Omental fat pad (tissue), 4 donors: Measurements from ENCODE around the gene AP2M1. TPM values are rescaled to one million over a fixed set of nuclear protein-coding genes. Genes with fewer than 3 reads are reported as not detected.

Experiments used
- ATAC-seq: fragments of 150-250 bp; one replicate; pipeline ENCODE4 v1.9.1; 2016; ENCODE audit warnings: mild to moderate bottlenecking, moderate library complexity; ENCODE audit not compliant: low FRiP score
- DNase-seq: peaks from one replicate; pipeline ENCODE4 v3.0.0-alpha.2; 2019; ENCODE audit warnings: low spot score
- CTCF ChIP-seq, 3 donors: fragments of 450-650 bp; IDR thresholded peaks; one replicate each; pipeline ENCODE4 v1.5.1; 2016 to 2017; ENCODE audit warnings: antibody characterized with exemption in 3 of 3, mild to moderate bottlenecking in 3 of 3, moderate library complexity in 2 of 3
- total RNA-seq, 4 donors: library from RNA; depleted of rRNA; stranded (reverse); fragments of >200 nt; gene quantifications; one replicate each; pipeline ENCODE4 v1.1.0, GENCODE V29; 2016

The AP2M1 gene
- total RNA-seq, 4 donors from 2014 or later = 240 to 284 (median 246) TPM

GRCh38 chr3:184222521-184222920 lies 47.9 kb downstream of the AP2M1 start:
- DNase-seq (no peak), ATAC-seq (no peak)
- TF ChIP-seq CTCF (IDR thresholded peaks at IDR 0.05) = no peak

DNA sequence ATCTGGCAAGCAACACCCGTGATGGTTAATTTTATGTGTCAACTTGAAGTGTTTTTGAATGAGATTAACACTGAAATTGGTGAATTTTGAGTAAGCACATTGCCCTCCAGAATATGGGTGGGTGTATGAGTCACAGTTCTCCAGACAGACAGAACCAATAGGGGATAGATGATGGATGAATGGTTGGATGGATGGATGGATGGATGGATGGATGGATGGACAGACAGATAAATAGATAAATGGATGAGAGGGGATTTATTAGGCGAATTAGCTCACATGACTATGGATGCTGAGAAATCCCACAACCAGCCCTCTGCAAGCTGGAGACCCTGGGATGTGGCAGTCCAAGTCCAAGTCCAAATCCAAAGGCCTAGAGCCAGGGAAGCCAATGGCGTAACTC lies 49.3 kb downstream of the AP2M1 start:
- no peak for TF ChIP-seq CTCF (IDR thresholded peaks at IDR 0.05)
- no peak for DNase-seq
- ATAC-seq = no peak

DNA sequence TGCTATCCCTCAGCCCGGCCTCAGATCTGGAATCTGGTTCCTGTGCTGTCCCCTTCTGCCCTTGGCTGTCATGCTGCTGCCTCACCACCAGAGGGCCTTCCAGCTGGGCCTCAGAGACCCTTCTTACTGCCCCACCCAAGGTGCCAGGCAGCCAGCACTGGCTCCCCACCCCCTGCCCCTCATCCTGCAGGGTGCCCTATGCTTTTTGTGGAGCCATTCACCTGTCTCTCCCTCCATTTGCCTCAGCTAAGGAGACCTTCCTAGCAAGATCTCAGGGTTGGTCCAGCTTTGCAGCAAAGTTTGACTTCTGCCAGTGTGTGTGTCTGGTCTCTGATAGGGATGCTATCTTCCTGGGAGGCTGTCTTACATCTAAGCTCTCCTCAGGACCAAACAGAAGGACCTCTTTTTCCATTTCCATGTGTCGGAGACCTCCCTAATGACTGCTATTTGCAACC lies 52.9 kb downstream of the AP2M1 start:
- DNase-seq (no peak), ATAC-seq (no peak)
- TF ChIP-seq CTCF (IDR thresholded peaks at IDR 0.05) = no peak

DNA sequence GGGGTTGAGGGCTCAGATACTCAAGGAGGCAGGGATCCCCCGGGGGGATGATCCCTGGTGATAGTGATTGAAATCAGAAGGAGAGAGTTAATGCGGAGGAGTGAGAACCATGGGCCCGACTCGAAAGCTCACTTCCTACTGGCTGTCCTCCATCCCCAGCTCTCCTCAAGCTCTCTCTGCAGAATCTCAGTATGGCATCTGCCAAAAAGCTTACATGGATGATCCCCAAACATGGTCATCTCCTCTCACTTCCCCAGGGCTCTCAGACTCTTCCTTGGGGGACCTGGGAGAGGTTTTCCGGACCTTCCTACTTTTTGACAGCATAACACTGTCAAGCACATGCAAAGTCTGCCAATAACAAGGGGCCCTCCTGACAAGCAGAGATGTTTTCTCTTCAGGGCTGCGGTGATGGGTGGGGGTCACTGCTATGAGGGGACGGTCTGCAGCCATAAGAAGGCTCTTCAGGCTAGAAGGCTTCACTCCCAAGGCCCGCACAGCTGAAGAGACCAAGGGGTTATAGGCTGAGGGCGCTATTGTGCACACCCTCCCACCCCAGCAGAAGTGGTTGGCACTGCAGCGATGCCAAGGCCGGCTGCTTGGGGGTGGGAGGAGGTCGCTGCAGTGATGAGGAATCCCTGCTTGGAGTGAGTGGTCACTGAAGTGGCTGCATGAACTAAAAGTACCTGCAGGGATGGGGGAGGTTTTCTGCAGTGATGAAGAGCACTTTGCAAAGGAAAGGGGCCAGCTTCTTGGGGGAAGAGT lies 53.9 kb downstream of the AP2M1 start:
- ATAC-seq (no peak), DNase-seq (no peak)
- TF ChIP-seq CTCF (IDR thresholded peaks at IDR 0.05) = no peak

DNA sequence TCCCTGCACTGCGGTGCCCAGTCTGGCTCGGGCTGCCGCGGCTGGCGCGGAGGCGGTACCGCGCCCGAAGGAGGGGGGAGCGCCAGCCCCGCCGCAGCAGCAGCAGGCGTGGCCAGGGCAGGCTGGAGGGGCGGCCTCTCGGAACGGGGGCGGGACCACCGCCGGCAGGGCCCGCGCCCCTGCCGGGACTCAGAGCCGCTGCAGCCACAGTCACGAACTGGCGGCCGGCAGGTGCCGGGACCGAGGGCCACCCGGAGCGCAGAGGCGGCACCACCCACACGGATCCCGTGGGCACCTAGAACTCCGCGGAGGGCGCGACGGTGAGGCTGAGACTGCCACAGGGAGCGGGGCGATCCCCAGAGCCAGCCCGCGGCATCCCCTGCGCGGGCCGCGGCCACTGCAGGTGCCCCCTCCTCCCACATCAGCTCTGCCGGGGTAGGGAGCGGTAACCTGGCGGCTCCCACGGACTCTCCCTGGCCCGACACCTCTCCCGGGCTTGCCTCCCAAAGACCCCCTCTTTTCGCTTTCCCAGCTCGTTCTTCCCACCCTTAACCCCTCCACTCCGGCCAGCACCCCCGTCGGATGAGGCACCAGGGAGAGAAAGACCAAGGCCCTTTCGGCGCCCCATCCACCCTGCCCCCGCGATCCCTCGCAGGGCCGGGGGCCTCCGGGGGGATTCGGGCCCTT lies 54.9 kb downstream of the AP2M1 start, which contains the start of gene VWA5B2:
TSS of gene VWA5B2 (plus strand) at position 192 of the 687 bp plus-strand sequence. CDS start 944 bp downstream, outside the sequence.
- DNase-seq = no peak
- peak; percentile 91 for ATAC-seq
- TF ChIP-seq CTCF (IDR thresholded peaks at IDR 0.05) = no peak

GRCh38 chr3:184230081-184230602 lies 55.5 kb downstream of the AP2M1 start:
- ATAC-seq (no peak), DNase-seq (no peak)
- TF ChIP-seq CTCF (IDR thresholded peaks at IDR 0.05) = no peak
